ENCODE data around the gene DNASE1. TPM values are rescaled to one million over a fixed set of nuclear protein-coding genes. Genes with fewer than 3 reads are reported as not detected.

The DNASE1 gene
- total RNA-seq, 4 donors from 2014 or later, result 2.8 to 16.3 (median 12.9) TPM

DNA sequence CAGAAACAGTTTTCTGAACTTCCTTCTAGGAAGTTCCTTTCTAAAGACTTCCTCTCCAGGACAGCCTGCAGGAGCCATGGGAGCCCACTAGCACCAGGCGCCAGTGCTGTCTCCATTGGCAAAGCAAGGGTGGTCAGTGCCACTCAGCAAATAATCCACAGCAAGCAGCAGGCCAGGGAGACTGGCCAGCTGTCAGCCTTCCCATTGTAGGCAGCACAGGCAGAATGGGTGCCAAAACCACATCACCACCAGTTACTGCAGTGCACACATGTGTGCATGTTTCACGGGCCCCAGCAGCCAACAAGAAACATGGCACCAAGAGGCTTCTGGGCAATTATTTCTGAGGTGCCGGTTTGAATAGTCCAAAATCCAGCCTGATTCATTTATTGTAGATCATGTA lies 26.7 kb downstream of the DNASE1 start:
- intact Hi-C loops (cut with DNase I), result no loop called here
- WGBS, result 93% methylated on average over 3 of the region's 3 CpGs
- TF ChIP-seq, protein P1, sequence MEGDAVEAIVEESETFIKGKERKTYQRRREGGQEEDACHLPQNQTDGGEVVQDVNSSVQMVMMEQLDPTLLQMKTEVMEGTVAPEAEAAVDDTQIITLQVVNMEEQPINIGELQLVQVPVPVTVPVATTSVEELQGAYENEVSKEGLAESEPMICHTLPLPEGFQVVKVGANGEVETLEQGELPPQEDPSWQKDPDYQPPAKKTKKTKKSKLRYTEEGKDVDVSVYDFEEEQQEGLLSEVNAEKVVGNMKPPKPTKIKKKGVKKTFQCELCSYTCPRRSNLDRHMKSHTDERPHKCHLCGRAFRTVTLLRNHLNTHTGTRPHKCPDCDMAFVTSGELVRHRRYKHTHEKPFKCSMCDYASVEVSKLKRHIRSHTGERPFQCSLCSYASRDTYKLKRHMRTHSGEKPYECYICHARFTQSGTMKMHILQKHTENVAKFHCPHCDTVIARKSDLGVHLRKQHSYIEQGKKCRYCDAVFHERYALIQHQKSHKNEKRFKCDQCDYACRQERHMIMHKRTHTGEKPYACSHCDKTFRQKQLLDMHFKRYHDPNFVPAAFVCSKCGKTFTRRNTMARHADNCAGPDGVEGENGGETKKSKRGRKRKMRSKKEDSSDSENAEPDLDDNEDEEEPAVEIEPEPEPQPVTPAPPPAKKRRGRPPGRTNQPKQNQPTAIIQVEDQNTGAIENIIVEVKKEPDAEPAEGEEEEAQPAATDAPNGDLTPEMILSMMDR (IDR thresholded peaks at IDR 0.05), result no peak
- TF ChIP-seq POLR2AphosphoS5 (IDR thresholded peaks at IDR 0.05) (no peak), EP300 (IDR thresholded peaks at IDR 0.05) (no peak), POLR2A (IDR thresholded peaks at IDR 0.05; ENCODE audit: low read depth) (no peak)
- Histone ChIP-seq H3K27ac (replicated peaks in 1 of 4) (no peak overlapping the region), H3K27me3 (no peaks in the 10 kb centered on the region), H3K36me3 (peaks cover 24 to 95% (median 73%) of the 10 kb centered on the region in 4 donors), H3K4me3 (no peak overlapping the region), H3K9me3 (no peaks in the 10 kb centered on the region), H3K4me1 (peaks cover 0 to 10% (median 0%) of the 10 kb centered on the region in 4 donors)
- DNase-seq (ENCODE audit: extremely low spot score), result no peak

DNA sequence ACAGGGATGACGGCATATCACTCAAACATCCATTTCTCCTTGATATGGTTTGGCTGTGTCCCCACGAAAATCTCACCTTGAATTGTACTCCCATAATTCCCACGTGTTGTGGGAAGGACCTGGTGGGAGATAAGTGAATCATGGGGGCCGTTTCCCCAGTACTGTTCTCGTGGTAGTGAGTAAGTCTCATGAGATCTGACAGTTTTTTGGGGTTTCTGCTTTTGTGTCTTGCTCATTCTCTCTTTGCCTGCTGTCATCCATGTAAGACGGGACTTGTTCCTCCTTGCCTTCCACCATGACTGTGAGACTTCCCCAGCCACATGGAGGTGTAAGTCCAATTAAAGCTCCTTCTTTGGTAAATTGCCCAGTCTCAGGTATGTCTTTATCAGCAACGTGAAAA lies 32.5 kb downstream of the DNASE1 start:
- Histone ChIP-seq H3K9me3 (no peaks in the 10 kb centered on the region), H3K27ac (replicated peaks in 1 of 4) (no peak overlapping the region), H3K4me1 (peaks cover 6 to 20% (median 18%) of the 10 kb centered on the region in 4 donors), H3K36me3 (peaks cover 18 to 73% (median 53%) of the 10 kb centered on the region in 4 donors), H3K4me3 (no peak overlapping the region), H3K27me3 (no peaks in the 10 kb centered on the region)
- 90% methylated on average over 7 of the region's 7 CpGs for WGBS
- no peak for DNase-seq (ENCODE audit: extremely low spot score)
- no peak for TF ChIP-seq POLR2AphosphoS5 (IDR thresholded peaks at IDR 0.05)
- intact Hi-C loops (cut with DNase I), result no loop called here

DNA sequence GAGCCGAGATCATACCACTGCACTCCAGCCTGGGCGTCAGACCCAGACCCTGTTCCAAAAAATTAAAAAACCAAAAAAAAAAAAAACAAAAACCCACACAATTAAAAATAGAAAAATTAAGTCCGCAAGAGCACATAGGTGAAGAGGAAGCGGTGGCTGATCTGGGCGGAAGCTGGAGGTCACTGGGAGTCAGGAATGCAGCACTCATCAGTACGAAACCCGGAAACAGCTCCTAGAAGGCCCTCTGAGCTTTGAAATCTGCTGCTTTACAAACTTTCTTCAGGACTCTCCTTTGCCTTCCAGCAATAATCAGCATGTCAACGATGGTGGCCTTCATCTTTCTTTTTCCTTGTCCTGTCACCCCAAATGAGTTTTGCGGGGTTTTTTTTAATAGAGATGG lies 33.3 kb downstream of the DNASE1 start:
- WGBS, result 92% methylated on average over 9 of the region's 9 CpGs
- Histone ChIP-seq H3K27me3 (no peaks in the 10 kb centered on the region), H3K27ac (replicated peaks in 1 of 4) (no peak overlapping the region), H3K4me3 (no peak overlapping the region), H3K36me3 (peaks cover 18 to 65% (median 50%) of the 10 kb centered on the region in 4 donors), H3K9me3 (no peaks in the 10 kb centered on the region), H3K4me1 (peaks cover 6 to 20% (median 18%) of the 10 kb centered on the region in 4 donors)
- DNase-seq (ENCODE audit: extremely low spot score), result no peak
- intact Hi-C loops (cut with DNase I), result no loop called here
- TF ChIP-seq, protein P1 (IDR thresholded peaks at IDR 0.05), result no peak
- TF ChIP-seq POLR2A (IDR thresholded peaks at IDR 0.05; ENCODE audit: low read depth) (no peak), EP300 (IDR thresholded peaks at IDR 0.05) (no peak), POLR2AphosphoS5 (IDR thresholded peaks at IDR 0.05) (no peak)

DNA sequence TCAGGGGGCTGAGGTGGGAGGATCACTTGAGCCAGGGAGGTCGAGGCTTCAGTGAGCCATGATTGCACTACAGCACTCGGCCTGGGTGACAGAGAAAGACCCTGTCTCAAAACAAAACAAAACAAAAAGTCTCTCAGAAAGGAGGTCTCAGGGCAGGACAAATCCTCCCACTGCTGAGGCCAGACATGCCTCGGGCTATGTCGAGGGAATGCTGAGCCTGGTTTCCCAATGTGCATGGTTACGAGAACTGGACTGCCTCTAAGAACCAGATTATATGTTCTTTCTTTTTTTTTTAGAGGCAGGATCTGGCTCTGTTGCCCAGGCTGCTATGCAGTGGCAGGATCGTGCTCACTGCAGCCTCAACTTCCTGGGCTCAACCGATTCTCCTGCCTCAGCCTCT lies 35.2 kb downstream of the DNASE1 start:
- Histone ChIP-seq H3K27ac (replicated peaks in 1 of 4) (peak overlapping the region; percentile 47 to 69 (median 56)), H3K4me1 (peaks cover 6 to 20% (median 18%) of the 10 kb centered on the region in 4 donors), H3K36me3 (peaks cover 18 to 55% (median 37%) of the 10 kb centered on the region in 4 donors), H3K9me3 (no peaks in the 10 kb centered on the region), H3K4me3 (no peak overlapping the region), H3K27me3 (no peaks in the 10 kb centered on the region)
- TF ChIP-seq EP300 (IDR thresholded peaks at IDR 0.05), result no peak
- TF ChIP-seq, protein P1 (IDR thresholded peaks at IDR 0.05), result no peak
- TF ChIP-seq POLR2A (IDR thresholded peaks at IDR 0.05; ENCODE audit: low read depth), result no peak
- TF ChIP-seq POLR2AphosphoS5 (IDR thresholded peaks at IDR 0.05), result no peak
- DNase-seq (ENCODE audit: extremely low spot score), result no peak
- WGBS, result 93% methylated on average over 7 of the region's 7 CpGs
- intact Hi-C loops (cut with DNase I), result loop anchor here (2.0 kb wide), 1 partner anchor 191 kb away; the partner anchor contains the start of gene CREBBP

DNA sequence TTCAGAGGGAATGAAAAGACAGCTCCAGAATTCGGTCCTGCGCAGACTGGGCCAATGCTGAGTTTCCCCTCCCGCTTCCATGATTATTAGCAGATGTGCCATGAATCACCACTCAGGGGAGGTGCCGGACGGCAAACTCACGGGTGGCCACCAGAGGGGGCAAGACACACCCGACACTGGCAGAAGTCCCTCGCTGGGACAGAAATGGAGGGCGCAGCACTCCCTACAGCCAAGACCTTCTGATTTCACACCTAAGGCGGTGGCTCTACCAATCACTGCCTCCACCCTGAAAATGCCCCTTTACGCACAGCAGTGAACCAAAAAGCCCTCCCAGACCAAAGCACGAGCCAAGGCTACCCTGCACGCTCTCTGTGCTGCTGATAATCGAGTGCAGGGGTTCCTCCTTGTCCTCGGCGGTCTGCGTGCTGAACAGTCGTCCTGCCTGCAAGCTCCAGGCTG lies 36.0 kb downstream of the DNASE1 start:
- TF ChIP-seq POLR2AphosphoS5 (IDR thresholded peaks at IDR 0.05) (peak; percentile 81 to 87), EP300 (IDR thresholded peaks at IDR 0.05) (no peak), POLR2A (IDR thresholded peaks at IDR 0.05; ENCODE audit: low read depth) (no peak)
- TF ChIP-seq, protein P1 (IDR thresholded peaks at IDR 0.05), result peak; percentile 95 to 96 (median 96)
- peak overlapping the region; percentile 37 to 56 (median 42) for H3K4me3 ChIP-seq
- peak overlapping the region; percentile 54 to 75 (median 66) for H3K27ac ChIP-seq (replicated peaks in 1 of 4)
- intact Hi-C loops (cut with DNase I), result loop anchor here (2.0 kb wide), 1 partner anchor 190 kb away; the partner anchor contains the start of gene CREBBP
- peaks cover 6 to 20% (median 18%) of the 10 kb centered on the region in 4 donors for H3K4me1 ChIP-seq
- peaks cover 11 to 49% (median 32%) of the 10 kb centered on the region in 4 donors for H3K36me3 ChIP-seq
- DNase-seq (ENCODE audit: extremely low spot score), result peak; percentile 98
- no peaks in the 10 kb centered on the region for H3K27me3 ChIP-seq
- no peaks in the 10 kb centered on the region for H3K9me3 ChIP-seq
- WGBS, result 17% methylated on average over 12 of the region's 18 CpGs
